PC-3 (cell line): ENCODE results near the gene ZMYM4.

ENCODE experiments used
- EZH2phosphoT487 ChIP-seq: fragments of 300-600 bp; sonication (generic); IDR thresholded peaks from 2 replicates; pipeline ENCODE4 v1.6.1; 2018; ENCODE audit warnings: mild to moderate bottlenecking, antibody characterized with exemption, low read length, borderline replicate concordance
- TF ChIP-seq, protein P1 (sequence below): fragments of 300-600 bp; sonication (generic); conservative IDR thresholded peaks from 2 replicates; pipeline ENCODE4 v1.5.1; 2017; ENCODE audit warnings: antibody characterized with exemption, low read depth, mild to moderate bottlenecking, low read length

DNA sequence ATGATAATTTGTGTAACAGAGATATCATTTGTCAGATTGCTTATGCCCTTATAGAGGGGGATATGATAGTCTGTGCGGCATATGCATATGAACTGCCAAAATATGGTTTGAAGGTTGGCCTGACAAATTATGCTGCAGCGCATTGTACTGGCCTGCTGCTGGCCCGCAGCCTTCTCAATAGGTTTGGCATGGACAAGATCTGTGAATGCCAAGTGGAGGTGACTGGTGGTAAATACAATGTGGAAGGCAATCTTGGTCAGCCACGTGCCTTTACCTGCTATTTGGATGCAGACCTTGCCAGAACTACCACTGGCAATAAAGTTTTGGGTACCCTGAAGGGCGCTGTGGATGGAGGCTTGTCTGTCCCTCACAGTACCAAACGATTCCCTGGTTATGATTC lies 82.4 kb downstream of the ZMYM4 start:
- TF ChIP-seq, protein P1, sequence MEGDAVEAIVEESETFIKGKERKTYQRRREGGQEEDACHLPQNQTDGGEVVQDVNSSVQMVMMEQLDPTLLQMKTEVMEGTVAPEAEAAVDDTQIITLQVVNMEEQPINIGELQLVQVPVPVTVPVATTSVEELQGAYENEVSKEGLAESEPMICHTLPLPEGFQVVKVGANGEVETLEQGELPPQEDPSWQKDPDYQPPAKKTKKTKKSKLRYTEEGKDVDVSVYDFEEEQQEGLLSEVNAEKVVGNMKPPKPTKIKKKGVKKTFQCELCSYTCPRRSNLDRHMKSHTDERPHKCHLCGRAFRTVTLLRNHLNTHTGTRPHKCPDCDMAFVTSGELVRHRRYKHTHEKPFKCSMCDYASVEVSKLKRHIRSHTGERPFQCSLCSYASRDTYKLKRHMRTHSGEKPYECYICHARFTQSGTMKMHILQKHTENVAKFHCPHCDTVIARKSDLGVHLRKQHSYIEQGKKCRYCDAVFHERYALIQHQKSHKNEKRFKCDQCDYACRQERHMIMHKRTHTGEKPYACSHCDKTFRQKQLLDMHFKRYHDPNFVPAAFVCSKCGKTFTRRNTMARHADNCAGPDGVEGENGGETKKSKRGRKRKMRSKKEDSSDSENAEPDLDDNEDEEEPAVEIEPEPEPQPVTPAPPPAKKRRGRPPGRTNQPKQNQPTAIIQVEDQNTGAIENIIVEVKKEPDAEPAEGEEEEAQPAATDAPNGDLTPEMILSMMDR = no peak
- no peak for TF ChIP-seq EZH2phosphoT487
